ENCODE measurements around the gene CPXM1. TPM values are rescaled to one million over a fixed set of nuclear protein-coding genes. Genes with fewer than 3 reads are reported as not detected.
A peak's percentile ranks its signal among the peaks of the same experiment; 100 is the strongest.

The CPXM1 gene
- total RNA-seq, 1 donor from 2014 or later, result 9.8 TPM

DNA sequence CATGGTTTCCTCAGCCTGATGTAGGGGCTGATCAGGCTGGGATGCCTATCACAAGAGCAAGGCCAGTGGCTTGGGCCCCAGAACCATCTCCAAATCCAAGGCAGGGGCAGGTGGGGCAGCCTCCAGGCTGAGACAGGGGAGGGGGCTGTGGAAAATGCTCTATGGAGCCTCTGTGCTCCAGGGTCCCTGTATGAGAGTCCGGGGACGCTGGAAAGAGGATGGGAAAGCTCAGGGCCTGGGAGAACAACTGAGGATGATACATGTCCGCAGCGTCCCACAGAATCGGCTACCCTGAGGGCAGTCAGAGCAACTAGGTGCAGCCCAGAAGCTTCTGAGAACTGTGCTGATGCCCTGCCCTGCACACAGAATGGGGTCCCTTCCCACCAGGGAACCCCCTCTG, 43.4 kb downstream of the CPXM1 start:
- Mint-ChIP-seq H3K4me3 (no peak overlapping the region), H3K27ac (no peak overlapping the region), H3K9me3 (no peaks in the 10 kb centered on the region), H3K36me3 (ENCODE audit: low read depth) (no peaks in the 10 kb centered on the region), H3K4me1 (peaks cover 17% of the 10 kb centered on the region), H3K27me3 (peaks cover 59% of the 10 kb centered on the region)
- DNase-seq (no peak), ATAC-seq (ENCODE audit: low read depth) (no peak)
- POLR2A ChIA-PET, result no interaction called here
- CTCF ChIA-PET, result no interaction called here
- intact Hi-C loops (cut with micrococcal nuclease), result loop anchor here (2.0 kb wide), 1 partner anchor 96 kb away; no protein-coding TSS in a partner anchor
- no peak for TF ChIP-seq CTCF (IDR thresholded peaks at IDR 0.05)

DNA sequence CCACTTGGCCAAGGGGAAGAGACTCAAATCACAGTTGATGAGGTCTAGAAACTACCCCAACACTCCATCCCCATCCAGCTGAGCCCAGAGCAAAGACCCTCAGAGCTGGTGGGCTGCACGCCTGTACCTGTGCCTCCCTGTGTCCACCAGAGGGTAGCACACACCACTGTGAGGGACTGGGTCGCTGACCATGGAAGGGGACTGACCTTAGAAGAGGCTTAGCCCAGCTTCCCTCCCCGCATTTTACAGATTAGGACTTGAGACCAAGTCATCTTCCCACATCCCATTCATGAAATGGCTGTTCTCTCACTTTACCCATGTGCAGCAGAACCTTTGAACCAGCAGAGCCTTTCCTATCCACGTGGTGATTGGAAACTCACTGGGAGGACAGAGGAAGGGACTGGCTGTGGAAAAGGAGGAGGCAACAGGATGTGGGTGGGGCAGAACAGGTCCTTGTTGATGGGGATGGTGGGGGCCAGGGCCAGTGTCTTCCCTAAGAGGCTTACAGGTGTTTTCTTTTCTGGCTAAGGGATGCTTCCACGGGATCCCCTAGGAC, 44.3 kb downstream of the CPXM1 start:
- Mint-ChIP-seq H3K36me3 (ENCODE audit: low read depth) (no peaks in the 10 kb centered on the region), H3K9me3 (no peaks in the 10 kb centered on the region), H3K27me3 (peaks cover 56% of the 10 kb centered on the region), H3K4me3 (no peak overlapping the region), H3K27ac (no peak overlapping the region), H3K4me1 (peaks cover 21% of the 10 kb centered on the region)
- ATAC-seq (ENCODE audit: low read depth), result no peak
- ChIA-PET POLR2A (no interaction called here), CTCF (no interaction called here)
- no peak for DNase-seq
- no peak for TF ChIP-seq CTCF (IDR thresholded peaks at IDR 0.05)
- intact Hi-C loops (cut with micrococcal nuclease), result loop anchor here (2.0 kb wide), 1 partner anchor 97 kb away; no protein-coding TSS in a partner anchor

GRCh38 chr20:2755451-2756055, 44.9 kb downstream of the CPXM1 start:
- no peak overlapping the region for H3K27ac Mint-ChIP-seq
- peaks cover 53% of the 10 kb centered on the region for H3K27me3 Mint-ChIP-seq
- POLR2A ChIA-PET, result no interaction called here

GRCh38 chr20:2754424-2754823, 46.0 kb downstream of the CPXM1 start:
- DNase-seq (no peak), ATAC-seq (ENCODE audit: low read depth) (no peak)
- ChIA-PET CTCF (no interaction called here), POLR2A (no interaction called here)
- H3K9me3 Mint-ChIP-seq, result no peaks in the 10 kb centered on the region
- no peak overlapping the region for H3K4me3 Mint-ChIP-seq
- H3K4me1 Mint-ChIP-seq, result peaks cover 32% of the 10 kb centered on the region
- no peaks in the 10 kb centered on the region for H3K36me3 Mint-ChIP-seq (ENCODE audit: low read depth)
- intact Hi-C loops (cut with micrococcal nuclease), result no loop called here
- no peak for TF ChIP-seq CTCF (IDR thresholded peaks at IDR 0.05)
- H3K27me3 Mint-ChIP-seq, result peaks cover 57% of the 10 kb centered on the region
- no peak overlapping the region for H3K27ac Mint-ChIP-seq

More at GRCh38 chr20:2755451-2756055, 44.9 kb downstream of the CPXM1 start:
- ATAC-seq (ENCODE audit: low read depth) (no peak), DNase-seq (no peak)
- intact Hi-C loops (cut with micrococcal nuclease), result loop anchor here (2.0 kb wide), 1 partner anchor 97 kb away; no protein-coding TSS in a partner anchor
- TF ChIP-seq CTCF (IDR thresholded peaks at IDR 0.05), result no peak
- Mint-ChIP-seq H3K4me3 (no peak overlapping the region), H3K4me1 (peaks cover 27% of the 10 kb centered on the region), H3K9me3 (no peaks in the 10 kb centered on the region), H3K36me3 (ENCODE audit: low read depth) (no peaks in the 10 kb centered on the region)
- CTCF ChIA-PET, result no interaction called here

GRCh38 chr20:2753461-2754040, 46.9 kb downstream of the CPXM1 start:
- CTCF ChIA-PET, result interaction anchor here (0.9 to 2.4 kb wide), 2 partner anchors 12 to 14 kb away, joined by 3 to 6 read pairs; no protein-coding TSS in a partner anchor

More at GRCh38 chr20:2753461-2754040, 46.9 kb downstream of the CPXM1 start:
- DNase-seq (no peak), ATAC-seq (ENCODE audit: low read depth) (no peak)
- Mint-ChIP-seq H3K36me3 (ENCODE audit: low read depth) (no peaks in the 10 kb centered on the region), H3K27me3 (peaks cover 57% of the 10 kb centered on the region), H3K4me3 (peak overlapping the region; percentile 68), H3K27ac (no peak overlapping the region), H3K4me1 (peaks cover 32% of the 10 kb centered on the region), H3K9me3 (no peaks in the 10 kb centered on the region)
- intact Hi-C loops (cut with micrococcal nuclease), result loop anchor here (2.0 kb wide), 1 partner anchor 47 kb away; the partner anchor contains the start of gene CPXM1
- POLR2A ChIA-PET, result no interaction called here
- TF ChIP-seq CTCF (IDR thresholded peaks at IDR 0.05), result no peak
